T-helper 1 cell treated with Interleukin-12 subunit alpha and Interleukin-12 subunit beta and Interleukin-4 antibody, amounts not matched to agents 30 ng/mL and 1 ng/mL, for 36 hours (primary cell): ENCODE measurements around the gene CRYBG1. TPM values are rescaled to one million over a fixed set of nuclear protein-coding genes. Genes with fewer than 3 reads are reported as not detected.
"Not testable (repeated sequence)": the region's sequence is repeated elsewhere in the genome, so short reads cannot be mapped to it uniquely, and the experiment has no call there.

Experiments
- intact Hi-C: fragments of 100-400 bp; cut with micrococcal nuclease; formaldehyde crosslinking; loops from one replicate; pipeline ENCODE4 v1.15.1; 2024
- total RNA-seq: library from RNA; stranded (reverse); gene quantifications from 2 replicates; pipeline ENCODE4 v1.2.3, GENCODE V29; 2022

The CRYBG1 gene
- total RNA-seq, 1 donor from 2014 or later = 16.9 TPM

DNA sequence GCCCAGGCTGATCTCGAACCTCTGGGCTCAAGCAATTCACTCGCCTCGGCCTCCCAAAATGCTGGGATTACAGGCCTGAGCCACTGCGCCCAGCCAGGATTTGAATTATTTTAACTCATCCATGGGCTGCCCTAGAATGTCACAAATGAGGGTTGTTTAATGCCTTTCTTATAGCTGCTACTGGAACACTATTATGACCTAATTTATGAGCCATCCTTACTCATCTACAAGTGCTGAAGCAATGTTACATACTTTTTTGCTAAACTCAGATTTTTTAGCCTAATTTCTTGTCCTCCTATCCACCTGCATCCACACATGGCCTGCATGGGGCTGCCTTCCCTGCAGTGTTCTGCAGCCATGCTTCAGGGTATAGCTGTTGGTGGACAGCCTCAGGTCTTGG, 208.9 kb downstream of the CRYBG1 start:
- intact Hi-C loops = loop anchor here (5.0 kb wide), 1 partner anchor 1137 kb away; no protein-coding TSS in a partner anchor

DNA sequence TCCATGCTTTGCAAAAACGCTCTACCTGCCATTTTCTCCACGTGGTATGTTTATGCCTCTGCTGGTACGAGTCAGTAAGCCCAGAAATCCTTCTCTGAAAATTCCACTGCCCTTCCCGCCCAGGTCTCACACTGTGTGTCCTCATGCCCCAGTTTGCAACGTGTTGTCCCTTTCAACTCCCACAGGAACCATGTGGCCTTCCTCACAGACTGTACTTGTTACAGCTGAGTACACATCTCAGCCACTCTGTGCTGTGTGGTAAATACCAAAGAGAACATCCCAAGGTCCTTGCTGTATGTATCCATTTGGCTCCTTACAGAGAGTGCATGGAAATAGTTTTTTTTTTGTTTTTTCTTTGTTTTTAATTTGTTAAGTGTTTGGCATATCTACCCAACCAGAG, 211.9 kb downstream of the CRYBG1 start:
- intact Hi-C loops = no loop called here

DNA sequence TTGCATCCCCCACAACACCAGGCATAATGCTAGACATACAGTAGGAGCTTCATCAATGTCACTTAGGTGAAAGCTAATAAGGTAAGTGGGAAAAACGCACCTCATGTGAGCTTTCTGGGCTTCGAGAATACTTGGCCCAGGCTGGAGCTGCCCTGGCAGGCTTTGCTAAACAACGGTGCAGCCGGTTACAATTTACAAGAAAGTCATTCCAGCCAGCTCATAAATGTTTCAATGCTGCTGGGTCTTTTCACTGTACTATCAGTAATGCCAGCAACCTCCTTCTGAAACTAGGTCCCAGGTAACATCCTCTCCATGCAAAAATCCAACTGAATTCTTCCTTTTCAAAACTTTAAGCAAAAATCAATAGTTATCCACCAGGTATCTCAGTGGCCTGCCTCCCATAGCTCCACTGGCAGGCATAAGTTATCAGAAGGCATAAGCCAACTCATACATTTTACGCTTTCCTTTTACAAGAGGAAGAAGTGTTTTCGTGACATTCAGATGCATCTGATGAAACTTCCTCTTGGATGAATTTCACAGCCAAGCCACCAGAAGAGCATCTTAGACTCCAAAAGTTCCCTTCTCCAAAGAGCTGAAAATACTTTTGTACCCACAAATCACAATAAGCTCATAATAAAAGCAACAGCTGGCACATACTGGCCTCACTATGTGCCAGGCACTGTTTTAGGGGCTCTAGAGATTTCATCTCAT, 212.5 kb downstream of the CRYBG1 start:
- intact Hi-C loops = no loop called here

DNA sequence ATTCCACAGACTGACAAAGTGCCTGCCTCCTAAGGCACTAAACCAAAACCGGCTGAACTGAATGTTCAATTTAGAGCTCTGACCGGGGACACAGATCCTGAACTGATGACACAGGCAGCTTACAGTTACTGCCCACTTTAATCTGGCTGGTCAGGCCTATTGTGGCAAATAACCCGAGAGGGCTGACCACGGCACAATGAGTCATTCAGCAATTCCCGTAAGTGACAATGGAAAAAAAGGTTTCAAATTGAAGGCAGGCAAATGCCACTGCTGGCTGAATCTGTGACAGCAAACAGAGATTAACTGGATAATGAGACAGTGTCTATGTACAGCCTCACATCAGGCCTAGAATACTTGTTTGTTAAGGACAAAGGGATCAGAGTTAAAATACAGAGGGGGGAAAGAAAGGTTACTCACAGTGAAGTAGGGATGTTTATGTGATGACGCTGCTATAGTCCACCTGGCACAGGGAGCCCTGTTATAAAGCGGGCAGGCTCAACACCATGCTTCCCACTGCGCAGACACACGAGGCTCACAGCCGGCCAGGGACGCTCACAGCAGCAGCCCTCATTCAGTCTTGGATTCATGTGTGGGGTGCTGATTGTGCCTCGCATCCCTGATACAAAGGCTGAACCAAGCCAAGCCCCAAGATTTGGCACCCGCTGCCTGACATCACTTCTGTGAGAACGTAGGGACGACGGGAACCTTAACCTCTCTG, 214.4 kb downstream of the CRYBG1 start:
- intact Hi-C loops = no loop called here

DNA sequence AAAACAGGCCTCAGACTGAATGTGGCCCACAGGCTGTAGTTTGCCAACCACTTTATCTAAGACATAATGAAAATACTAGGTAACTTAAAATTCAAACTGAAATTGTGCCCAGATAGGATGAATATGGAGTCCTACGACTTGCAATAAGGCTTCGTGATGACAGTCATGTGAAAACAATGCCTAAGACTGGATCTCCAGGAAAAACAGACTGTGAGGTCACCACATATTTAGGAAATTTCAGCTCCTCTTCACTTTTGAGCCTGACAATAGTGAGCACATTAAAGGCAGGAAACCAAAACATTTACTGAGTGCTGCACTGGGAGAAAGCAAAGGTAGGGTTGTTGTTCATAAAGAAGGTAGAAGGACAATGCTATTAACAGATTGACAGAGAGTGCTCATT, 218.8 kb downstream of the CRYBG1 start:
- intact Hi-C loops = no loop called here

DNA sequence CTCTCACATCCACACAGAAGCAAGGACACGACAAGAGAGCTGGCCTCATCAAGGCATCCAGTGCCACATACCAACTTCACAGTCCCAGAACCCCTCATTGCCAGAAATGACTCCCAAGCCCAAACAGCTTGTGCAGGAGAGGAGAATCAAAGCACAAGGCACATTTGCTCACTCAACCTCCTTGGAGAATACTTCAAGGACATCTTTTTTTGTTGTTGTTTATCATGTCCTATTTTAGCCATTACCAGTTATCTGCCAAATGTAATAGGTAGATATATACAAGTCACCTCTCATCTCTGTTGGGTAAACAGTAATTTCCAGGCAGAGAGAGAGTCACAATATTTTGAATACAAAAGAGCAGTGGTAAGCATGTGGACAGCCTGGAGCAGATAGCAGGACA, 221.0 kb downstream of the CRYBG1 start:
- intact Hi-C loops = no loop called here

DNA sequence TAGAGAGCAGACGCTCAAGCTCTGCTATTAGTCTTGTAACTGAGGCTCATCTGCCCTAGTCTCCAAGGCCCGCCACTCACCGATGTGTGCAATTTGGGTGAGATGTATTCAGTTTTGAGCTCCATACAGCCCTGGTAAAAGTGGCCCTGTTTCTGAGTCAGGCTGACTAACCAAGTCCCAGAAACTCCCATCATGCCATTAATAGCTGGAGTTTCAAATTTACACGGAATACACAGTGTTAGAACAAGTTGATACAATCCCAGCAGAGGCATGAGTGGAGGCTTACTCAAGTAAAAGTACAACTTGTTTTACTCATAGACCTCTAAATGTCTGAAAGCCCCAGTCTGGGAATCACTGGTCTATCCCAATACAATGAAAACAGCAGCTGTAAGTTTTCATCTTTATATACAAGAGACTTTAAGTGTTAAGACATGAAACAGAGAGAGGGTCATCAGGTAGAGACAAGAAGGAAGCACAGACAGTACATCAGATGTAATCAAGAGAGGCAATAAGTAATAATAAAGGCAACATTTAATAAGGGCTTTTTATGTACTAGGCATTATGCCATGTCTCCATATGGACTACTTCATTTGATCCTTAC, 226.4 kb downstream of the CRYBG1 start:
- intact Hi-C loops = no loop called here

DNA sequence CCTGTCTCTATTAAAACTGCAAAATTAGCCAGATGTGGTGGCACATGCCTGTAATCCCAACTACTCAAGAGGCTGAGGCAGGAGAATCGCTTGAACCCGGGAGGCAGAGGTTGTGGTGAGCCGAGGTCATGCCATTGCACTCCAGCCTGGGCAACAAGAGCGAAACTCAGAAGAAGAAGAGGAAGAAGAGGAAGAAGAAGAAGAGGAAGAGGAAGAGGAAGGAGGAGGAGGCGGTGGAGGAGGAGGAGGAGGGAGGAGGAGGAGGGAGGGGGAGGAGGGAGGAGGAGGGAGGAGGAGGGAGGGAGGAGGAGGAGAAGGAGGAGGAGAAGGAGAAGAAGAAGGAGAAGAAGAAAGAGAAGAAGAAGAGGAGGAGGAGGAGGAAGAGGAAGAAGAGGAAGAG, 228.4 kb downstream of the CRYBG1 start:
- intact Hi-C loops = not testable (repeated sequence)

DNA sequence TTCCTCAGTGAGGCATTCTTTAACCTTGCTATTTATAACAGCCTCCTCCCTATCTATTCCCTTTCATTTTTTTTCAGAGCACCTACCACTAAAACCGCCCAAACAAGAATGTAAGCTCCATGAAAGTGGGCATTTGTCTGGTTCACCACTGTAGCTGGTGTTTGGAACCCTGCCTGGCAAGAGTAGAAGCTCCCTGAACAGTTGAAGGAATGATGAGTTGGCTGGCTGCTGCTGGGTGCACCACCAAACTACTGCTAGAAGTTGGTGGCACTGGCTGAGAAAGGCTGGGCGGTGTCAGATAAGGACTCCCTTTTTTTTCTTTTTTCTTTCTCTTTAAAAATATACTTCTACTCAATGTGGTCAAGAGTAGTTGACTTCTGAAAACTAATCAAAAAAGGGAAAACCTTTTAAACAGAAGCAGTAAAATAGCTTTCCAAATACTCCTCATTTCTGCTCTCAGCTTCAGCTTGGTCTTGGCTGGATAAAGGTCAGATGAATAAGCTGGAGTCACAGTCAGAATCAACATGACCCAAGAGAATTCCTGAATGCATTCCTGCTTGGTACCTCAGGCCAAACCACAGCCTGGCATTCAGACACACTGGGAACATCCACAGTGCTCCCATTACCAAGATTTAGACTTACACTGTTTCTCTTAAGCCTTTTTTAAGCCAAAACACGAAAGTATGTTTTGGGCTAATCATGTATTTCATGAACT, 230.8 kb downstream of the CRYBG1 start:
- intact Hi-C loops = no loop called here

DNA sequence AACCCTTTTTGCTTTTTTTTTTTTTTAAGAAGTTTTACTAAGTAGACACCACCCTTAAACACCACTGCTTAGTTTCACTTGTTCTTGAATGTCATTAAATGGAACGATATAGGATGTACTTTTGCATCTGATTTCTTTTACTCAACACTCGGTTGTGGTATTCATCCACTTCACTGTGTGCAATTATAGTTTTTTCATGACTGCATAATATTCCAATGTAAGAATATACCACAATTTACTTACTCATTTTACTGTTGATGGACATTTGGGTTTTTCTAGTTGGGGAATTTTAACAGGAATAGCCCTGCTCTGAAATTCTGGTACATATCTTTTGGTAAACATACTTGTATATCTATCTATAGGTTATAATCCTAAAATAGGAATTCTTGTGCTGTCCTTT, 238.9 kb downstream of the CRYBG1 start:
- intact Hi-C loops = no loop called here

DNA sequence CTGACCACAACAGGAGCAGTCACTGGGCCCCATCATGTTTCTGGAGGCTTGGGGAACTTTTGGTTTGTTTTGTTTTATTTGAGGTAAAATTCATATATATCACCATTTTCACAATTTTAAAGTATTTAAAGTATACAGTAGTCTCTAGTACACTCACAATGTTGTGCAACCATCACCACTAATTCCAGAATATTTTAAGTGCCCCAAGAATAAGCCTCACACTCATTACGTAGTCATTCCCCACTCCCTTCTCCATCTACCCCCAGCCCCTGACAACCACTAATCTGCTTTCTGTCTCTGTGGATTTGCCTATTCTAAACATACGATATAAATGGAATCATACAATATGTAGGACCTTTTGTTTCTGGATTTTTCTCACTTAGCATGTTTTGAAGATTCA, 239.8 kb downstream of the CRYBG1 start:
- intact Hi-C loops = no loop called here

DNA sequence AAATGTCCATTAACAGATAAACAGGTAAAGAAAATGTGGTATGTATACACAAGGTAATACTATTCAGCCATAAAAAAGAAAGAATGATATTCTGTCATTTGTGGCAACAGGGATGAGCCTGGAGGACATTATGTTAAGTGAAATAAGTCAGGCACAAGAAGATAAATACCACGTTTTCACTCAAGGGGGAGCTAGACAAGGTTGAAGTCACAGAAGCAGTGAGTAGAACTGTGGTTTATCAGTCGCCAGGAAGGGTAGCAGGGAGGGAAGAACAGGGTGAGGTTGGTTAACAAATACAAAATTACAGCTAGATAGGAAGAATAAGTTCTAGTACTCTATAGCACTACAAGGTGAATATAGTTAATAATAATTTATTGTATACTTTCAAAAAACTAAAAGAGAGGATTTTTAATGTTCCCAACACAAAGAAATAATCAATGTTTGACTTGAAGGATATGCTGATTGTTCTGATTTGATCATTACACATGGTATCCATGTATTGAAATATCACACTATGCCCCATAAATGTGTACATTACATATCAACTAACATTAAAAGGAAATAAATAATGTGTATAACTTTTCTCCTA, 247.7 kb downstream of the CRYBG1 start:
- intact Hi-C loops = loop anchor here (1.0 to 2.0 kb wide), 4 partner anchors 21 to 389 kb away; partner anchors contain the start of genes QRSL1 and RTN4IP1

DNA sequence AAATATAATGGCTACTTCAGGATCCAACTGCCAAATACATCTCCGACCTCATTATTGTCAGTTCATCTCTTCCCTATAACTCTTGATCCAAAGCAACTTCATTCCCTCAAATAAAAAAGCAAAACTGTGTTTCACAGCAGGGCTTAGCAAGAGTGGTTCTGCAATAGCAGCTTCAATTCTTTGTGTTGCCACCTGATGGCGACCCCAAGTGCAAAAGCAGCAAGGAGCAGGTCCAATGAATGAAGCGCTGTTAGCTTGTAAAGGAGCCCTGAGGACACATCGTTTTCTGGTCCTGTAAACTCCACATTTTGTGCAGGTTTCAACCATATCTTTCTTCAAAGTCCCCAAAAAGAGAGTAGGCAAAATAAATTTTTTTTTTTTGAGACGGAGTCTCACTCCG, 249.2 kb downstream of the CRYBG1 start:
- intact Hi-C loops = loop anchor here (2.0 kb wide), 1 partner anchor 19 kb away; the partner anchor contains the start of genes QRSL1 and RTN4IP1

DNA sequence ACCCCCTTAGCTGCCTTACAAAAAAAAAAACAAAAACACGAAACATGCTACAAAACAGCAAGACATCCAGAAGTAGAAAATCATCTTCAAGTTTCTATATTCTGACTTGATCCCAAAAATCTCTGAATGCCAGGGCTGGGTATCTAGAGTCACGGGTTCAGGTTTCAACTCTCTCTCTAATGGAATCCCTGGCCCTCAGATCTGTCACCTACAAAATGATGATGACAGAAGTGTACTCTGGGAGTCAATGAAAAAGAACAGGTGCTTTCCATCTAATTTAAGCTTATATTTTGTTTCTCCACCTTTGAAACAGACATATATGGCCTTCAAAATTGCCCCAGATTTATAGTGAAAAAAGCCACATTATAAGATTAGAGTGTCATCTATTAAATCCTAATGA, 250.5 kb downstream of the CRYBG1 start:
- intact Hi-C loops = no loop called here

DNA sequence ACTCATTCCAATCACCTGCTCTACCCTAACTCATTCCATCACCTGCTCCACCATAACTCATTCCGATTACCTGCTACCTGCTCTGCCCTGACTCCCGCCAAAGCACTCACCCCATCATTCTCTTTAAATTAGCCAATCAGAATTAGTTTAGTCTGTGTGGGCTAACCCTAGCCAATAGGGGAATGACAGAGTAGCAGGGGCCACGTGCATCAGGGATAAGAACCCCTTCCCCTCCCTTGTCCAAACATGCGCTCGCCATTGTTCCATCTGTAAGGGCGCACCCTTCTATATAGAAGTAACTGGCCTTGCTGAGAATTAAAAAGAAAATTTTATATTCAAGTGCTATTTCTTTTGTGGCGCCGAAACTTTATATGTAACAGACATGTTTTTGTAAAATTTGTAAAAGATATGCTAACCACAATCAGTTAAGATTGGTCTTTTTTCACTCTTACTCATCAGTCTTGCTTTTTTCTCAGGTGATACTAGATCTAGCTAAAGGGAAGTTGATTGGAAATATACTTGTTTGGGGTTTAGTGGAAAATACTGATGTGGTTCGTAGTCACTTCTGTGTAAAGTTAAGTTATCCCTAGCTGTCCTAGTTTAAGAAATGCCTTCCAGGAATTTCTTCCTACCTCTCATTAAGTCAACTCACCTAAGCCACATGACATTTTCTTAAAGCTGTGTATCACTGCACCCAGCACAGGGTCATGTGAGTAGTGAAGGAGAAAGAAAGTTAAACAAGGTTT, 252.3 kb downstream of the CRYBG1 start:
- intact Hi-C loops = no loop called here

DNA sequence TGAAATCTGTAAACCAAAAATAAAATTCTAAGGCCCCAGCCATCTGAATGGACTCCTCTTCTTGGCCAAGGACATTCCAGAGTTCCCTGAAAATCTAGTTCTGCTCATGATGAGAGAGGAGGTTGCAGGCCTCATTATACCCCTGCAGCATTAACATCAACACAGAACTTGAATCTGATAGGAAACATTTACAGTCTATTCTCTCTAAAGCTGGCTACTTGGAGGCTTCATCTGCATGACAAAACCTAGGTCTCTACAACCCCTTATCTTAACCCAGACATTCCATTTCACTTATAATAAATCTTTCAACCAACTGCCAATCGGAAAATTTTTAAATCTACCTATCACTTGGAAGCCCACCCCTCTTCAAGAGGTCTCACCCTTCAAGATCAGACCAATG, 253.1 kb downstream of the CRYBG1 start:
- intact Hi-C loops = no loop called here

DNA sequence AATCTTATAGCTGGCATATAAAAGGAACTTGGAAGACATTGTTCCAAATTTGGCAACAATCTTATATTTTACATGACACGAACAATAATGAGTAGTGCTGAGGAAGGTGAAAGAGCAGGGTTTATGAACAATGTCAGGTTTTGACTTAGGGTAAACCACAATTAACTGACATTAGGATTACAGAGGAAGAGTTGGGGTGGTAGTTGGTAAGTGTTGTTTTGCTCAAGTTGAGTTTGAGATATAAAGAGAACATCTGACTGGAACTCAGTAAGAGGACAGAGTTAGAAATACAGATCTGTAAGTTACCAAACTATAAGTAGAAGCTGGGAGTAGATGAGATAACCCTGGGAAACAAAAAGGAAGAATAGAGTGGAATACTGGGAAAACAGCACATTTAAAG, 253.6 kb downstream of the CRYBG1 start:
- intact Hi-C loops = no loop called here

DNA sequence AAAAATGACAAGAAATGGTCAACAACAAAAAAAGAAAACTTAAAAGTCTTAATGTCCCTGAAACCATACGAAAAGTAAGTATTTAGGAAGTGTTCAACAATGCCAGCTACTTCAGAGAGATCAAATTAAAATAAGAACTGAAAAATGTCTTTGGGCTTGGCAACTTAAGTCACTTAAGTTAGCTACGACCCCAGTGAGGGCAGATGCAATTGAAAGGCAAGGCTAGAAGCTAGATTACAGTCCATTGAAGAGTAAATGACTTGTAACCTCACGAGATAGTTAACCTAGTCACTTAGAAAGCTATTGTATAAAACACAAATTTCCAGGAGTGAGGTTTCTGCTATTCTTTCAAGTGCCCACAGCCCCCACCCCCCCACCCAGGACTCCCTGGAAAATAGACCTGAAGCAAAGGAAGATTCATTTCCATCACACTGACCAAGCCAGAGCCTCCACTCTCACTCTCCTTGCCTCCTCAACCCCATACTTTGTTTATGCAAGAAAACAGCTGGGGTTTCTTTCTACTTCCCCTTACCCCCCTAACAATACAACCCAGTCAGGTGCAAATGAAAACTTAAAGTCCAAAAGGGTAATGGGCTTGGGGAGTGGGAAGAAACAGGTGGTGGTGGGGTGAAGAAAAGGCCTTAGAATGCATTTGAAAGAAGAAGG, 254.2 kb downstream of the CRYBG1 start:
- intact Hi-C loops = no loop called here

DNA sequence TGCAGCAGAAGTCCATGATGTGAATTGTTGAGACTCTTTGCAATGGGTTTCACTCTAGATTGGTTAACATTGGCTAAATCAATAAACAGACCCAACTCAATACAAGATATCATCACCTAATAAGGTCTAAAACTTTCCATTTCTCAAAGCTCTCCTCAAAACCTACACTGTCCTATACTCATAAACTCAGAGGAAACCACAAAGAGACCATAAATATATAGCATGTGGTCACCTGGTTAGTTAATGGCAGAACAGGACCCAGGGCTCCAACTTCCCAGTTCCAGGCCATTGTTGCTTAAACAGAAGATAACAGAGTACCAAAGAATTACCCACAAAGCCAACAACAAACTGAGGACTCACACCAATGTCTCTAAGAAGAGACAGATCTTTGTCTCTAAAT, 256.8 kb downstream of the CRYBG1 start:
- intact Hi-C loops = no loop called here

DNA sequence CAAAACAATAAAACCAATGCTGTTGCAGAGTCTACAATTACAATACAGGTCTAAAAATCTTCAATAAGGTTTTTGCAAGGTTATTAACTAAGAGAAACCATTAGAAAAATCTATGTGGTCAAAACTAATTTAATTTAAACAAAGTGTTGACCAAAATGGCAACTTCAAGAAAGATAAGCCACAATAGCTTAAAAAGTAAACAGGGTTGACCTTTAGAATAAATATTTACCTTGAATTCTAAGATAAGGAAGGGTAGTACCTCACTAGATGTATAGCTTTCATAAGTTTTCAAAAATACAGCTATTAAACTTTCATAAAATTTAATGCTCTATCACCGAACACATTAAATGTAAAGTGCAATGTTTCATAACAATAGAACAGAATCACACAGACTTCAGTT, 257.3 kb downstream of the CRYBG1 start:
- intact Hi-C loops = no loop called here
